GM21723 (cell line): Measurements from ENCODE around the gene GPR108.

Experiments
- ATAC-seq: cut with Tn5 transposase; IDR thresholded peaks from one replicate; pipeline ENCODE4 v1.9.1; 2021; ENCODE audit warnings: mild to moderate bottlenecking, moderate library complexity; ENCODE audit not compliant: unreplicated experiment

Gene GPR108

GRCh38 chr19:6737873-6738786 is 750 bp upstream of the GPR108 start:
- ATAC-seq: peak; percentile 2

DNA sequence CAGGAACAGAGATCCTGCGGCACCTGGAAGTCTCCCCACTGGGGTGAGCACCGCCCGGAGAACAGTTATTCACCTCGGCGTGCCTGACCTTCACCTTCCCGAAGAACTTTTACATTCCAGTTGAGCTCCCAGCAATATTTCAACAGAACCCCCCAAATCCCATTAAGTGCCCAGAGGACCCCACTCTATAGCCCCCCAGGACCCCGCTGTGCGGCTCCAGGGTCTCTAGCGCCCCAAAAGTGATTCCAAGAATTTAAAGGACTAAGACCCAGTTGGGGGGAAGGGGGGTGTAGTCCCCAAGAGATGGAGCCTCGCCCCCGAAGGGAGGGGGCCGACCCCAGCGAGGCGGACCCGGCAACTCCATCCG is 480 bp downstream of the GPR108 start:
- ATAC-seq: no peak

DNA sequence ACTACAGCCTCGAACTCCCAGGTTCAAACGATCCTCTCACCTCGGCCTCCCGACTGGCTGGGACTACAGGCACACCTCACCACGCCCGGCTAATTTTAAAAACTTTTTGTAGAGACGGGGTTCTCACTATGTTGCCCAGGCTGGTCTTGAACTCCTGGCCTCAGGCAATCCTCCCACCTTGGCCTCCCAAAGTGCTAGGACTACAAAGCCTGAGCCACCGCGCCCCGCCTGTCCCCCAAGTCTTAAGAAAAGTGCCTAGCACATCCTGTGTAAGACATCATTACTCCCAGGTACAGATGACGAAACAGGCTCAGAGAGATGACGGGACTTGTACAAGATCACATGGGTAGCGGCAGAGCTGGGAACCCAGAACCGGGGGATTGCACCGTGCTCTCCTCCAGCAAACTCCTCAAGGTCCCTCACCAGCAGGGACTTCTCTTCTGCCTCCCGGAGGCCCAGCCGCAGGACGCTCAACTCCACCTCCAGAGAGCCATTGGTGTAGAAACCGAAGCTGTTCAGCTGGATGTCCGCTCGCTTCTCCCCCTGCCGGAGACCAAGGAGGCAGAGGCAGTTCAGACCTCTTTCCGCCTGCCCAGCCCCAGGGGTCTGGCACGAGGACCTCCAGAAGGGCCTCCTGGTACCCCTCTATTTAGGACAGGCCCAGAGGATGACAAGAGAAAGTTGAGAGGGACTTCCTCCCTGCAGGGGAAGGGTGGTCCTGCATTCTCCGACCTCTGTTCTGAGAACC is 1.0 kb downstream of the GPR108 start:
- peak; percentile 15 for ATAC-seq

DNA sequence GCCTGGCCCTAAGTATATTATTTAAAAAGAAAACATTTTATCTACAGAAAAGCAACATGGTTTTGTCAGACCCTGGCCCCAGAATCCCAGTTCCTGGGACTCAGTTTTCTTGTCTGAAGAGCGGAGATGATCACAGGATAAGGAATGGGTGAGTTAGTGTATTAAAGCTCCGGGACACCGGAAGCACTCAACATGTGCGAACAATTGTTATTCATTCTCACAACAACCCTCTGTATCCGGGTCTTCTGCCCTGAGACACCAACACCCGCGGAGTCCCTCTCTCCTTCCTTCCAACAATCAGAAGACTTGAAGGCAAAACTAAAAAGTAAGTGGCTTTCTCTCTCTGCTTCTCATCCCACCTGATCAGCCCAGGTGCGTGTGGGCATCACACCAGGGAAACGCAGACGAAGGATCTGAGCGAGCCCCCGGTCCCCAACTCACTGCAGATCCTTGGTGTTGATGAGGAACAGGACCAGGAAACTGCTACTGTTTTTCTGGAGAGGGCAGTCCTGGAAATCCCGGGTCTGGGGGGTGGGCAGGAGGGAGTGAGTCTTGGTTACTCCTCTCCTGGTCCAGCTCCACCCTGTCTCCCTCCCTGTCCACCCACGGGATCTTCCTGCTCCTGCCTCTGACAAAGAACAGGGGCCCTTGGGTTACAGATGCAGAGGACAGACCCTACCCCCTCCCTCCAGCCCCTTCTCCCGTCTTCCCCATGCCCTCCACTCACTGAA is 2.0 kb downstream of the GPR108 start:
- ATAC-seq: no peak

GRCh38 chr19:6734096-6734696 is 3.2 kb downstream of the GPR108 start:
- ATAC-seq: no peak

DNA sequence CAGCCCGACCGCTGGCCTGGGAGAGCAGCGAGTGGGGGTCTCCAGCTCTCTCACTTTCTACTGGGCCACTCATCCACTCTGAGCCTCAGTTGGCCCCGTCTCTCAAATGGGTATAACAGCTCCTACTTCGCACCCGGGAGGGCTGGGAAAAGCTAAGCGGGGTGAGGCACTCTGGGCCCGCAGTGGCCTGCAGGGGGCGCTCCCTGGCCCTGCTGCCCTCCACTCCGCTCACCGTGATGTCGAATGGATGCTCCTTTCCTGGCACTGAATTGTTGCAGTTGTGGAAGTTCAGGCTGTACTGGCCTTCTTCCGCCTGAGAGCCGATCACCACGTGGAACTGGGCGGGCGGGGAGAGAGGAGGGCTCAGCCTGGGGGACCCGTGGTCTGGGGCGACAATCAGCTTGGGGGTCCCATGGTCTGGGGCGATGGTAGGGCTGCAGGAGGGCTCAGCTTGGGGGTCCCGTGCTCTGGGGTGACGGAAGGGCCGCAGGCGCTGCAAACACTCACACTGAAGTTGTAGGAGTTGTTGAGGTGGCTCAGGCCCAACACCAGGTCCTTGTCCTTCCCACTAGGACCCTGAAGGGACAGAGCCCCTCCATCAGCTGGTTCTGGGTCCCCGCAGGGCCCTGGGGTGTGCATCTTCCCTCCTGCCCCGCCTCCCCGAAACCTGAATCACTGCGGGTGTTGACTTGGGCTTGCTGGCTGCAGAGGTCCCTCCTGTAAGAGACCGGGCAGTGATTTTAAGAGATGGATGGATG is 3.9 kb downstream of the GPR108 start:
- no peak for ATAC-seq

DNA sequence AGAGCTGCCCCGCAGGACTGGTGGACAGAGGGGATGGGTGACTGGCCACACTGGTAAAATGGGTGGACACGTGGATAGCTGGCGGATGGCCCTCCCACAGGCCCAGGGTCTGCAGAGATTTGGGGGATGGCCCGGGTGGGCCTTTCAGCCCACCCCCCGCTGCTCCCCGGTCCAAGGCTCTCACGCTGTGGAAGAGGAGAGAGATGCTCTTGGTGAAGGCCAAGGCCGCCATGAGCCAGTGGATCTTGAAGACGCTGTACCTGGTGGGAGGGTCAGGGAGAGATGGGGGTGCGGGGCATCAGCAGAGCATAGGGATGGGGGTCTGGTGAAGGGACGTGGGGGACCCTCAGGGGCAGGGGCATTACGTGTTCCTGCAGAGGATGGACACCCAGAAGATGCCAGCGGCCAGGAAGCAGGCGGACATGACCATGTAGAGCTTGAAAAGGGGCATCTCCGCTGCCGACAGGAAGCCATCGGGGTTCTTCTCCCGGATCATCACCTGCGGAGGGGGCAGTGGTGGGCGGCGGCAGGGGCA is 4.5 kb downstream of the GPR108 start:
- ATAC-seq: no peak

- no peak for ATAC-seq
Measured at GRCh38 chr19:6731822-6732221, 5.6 kb downstream of the GPR108 start.

GRCh38 chr19:6730941-6731670 is 6.3 kb downstream of the GPR108 start:
- ATAC-seq: no peak

- no peak for ATAC-seq
Measured at GRCh38 chr19:6730153-6730804, 7.1 kb downstream of the GPR108 start.

- no peak for ATAC-seq
Measured at GRCh38 chr19:6729573-6730152, 7.7 kb downstream of the GPR108 start.

DNA sequence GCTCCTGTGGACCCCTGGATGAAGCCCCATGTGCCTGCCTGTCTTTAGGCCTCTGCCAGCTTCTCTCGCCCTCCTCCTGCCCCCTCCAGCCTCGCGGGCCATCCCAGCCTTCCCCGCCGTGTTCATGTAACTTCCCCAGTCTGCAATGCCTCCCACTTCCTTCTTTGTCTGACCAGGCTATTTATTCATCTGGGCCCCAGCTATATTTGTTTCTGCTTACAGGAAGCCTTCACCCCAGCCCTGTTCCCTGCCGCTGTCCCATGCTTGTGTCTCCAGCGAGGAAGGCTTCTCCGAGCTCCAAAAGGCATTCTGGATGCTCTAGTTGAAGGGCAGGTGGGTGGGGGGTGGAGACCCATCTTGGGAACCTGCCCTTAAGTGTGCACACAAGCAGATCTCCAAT is 9.0 kb downstream of the GPR108 start:
- no peak for ATAC-seq

- no peak for ATAC-seq
Measured at GRCh38 chr19:6725513-6726231, 11.7 kb downstream of the GPR108 start.

DNA sequence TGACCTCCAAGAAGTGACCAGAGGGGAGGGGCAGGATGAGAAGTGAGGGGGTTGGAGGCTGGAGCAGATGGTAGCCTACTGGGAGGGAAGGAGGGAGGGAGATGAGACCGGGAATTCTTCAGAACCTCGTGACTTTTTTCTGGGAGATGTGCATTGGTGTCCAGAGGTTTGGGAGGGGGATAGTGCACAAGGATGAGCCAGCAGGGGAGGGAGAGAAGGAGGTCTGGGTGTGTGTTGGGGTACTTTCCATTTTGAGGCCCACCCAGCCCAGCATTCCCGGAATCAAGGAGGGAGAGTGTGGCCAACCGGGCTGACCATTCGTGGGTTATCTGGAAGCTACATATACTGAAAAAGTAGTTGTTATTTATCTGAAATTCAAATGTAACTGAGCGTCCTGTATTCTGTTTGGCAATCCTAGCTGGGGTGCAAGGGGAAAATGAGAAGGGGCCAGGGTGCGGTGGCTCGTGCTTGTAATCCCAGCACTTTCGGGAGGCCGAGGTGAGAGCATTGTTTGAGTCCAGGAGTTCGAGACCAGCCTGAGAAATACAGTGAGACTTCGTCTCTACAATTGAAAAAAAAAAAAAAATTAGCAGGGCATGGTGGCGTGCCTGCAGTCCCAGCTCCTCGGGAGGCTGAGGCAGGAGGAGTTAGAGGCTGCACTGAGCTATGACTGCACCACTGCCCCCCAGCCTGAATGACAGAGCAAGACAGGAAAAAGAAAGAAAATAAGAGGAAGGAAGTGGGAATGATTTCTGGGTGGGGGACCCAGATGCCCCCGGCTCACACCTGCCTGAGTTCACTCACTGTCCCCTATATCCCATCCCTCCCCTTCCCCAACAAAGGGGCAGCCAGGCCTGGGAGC is 12.5 kb downstream of the GPR108 start:
- no peak for ATAC-seq

DNA sequence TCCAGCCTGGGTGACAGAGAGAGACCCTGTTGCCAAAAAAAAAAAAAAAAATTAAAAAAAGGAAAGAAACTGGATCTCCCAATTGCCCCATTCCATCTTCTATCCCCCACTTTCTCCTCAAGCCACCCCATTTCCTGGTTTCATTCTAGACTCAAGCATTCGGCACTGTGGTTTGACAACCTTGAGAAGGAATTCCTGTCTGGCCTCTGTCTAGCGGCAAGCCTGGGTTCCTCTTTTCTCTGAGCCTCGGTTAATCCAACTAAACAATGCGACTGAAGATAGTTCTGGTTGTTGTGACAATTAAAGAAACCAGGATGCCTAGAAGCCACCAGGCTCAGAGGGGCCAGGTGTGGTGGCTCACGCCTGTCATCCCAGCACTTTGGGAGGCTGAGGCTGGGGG is 13.6 kb downstream of the GPR108 start:
- ATAC-seq: no peak

DNA sequence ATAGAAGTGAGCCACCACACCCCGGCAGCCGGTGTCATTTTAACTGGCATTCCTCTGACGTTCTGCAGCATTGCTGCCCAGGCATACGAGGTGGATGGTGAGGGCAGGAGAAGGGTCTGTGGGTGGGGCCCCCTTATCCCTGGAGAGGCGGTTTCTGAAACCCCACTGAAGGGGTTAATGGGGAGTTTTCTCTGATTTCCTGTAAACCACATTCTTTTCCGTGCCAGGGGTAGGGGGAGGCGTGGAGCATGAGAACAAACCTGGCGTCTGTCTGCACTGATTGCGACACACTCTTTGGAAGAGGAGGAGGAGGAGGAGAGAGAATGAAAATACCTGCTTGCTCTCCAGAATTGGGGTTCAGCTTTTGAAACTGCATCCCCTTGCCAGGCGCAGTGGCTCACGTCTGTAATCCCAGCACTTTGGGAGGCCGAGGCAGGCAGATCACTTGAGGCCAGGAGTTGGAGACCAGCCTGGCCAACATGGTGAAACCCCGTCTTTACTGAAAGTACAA is 14.2 kb downstream of the GPR108 start:
- no peak for ATAC-seq

DNA sequence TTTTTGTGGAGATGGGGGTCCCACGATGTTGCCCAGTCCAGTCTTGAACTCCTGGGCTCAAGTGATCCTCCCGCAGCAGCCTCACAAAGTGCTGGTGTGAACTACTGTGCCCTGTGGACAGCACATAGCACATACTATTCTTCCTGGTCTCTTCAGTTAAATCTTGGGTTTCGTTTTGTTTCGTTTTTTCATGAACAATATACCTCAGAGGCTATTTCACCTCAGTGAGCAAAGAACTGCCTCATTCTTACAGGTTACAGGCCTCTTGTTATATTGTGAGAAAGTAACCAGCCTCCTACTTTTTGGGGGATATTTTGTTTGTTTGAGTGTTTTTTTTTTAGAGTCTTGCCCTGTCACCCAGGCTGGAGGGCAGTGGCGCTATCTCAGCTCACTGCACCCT is 15.6 kb downstream of the GPR108 start:
- ATAC-seq: peak; percentile 70
